HFFc6 (cell line): ENCODE data around the gene GNB1L. TPM values are rescaled to one million over a fixed set of nuclear protein-coding genes. Genes with fewer than 3 reads are reported as not detected.

ENCODE experiments used
- DNase-seq: peaks from one replicate; pipeline ENCODE4 v3.0.0-alpha.2; 2018
- H3K27ac Mint-ChIP-seq: 2 replicates; pipeline ENCODE4 v1.8.0; 2020; ENCODE audit warnings: mild to moderate bottlenecking, mixed read lengths
- H3K27me3 Mint-ChIP-seq: 2 replicates; pipeline ENCODE4 v1.8.0; 2021; ENCODE audit warnings: mild to moderate bottlenecking, moderate library complexity, mixed read lengths; ENCODE audit not compliant: insufficient read depth
- H3K36me3 Mint-ChIP-seq: 2 replicates; pipeline ENCODE4 v1.8.0; 2021; ENCODE audit warnings: low read depth, mixed read lengths
- H3K4me1 Mint-ChIP-seq: 2 replicates; pipeline ENCODE4 v1.8.0; 2020; ENCODE audit warnings: low read depth, mixed read lengths
- H3K4me3 Mint-ChIP-seq: 2 replicates; pipeline ENCODE4 v1.8.0; 2020; ENCODE audit warnings: mild to moderate bottlenecking, moderate library complexity, mixed read lengths
- H3K9me3 Mint-ChIP-seq: 2 replicates; pipeline ENCODE4 v1.8.0; 2020; ENCODE audit warnings: mild to moderate bottlenecking, mixed read lengths
- CTCF ChIP-seq: fragments of 200-600 bp; sonication (generic); IDR thresholded peaks from 2 replicates; pipeline ENCODE4 v1.5.0; 2021; ENCODE audit warnings: antibody characterized with exemption, mild to moderate bottlenecking
- total RNA-seq, 6 experiments: library from RNA; stranded (reverse); fragmentation: NEBNext Ultra II Directional; extraction: Animal tissue kit (Norgen Biotek cat#: 25700); gene quantifications; 2 replicates in 1 of 6; 3 replicates in 5 of 6; pipeline ENCODE4 v1.2.3, GENCODE V29; 2021

GNB1L gene
- total RNA-seq, 6 experiments from 2014 or later: 6.6 to 9.6 (median 7.6) TPM

GRCh38 chr22:19873138-19873959 is 18.7 kb upstream of the GNB1L start:
- H3K4me3 Mint-ChIP-seq: no peak overlapping the region
- H3K36me3 Mint-ChIP-seq: no peaks in the 10 kb centered on the region
- no peak for TF ChIP-seq CTCF
- DNase-seq: no peak
- no peaks in the 10 kb centered on the region for H3K9me3 Mint-ChIP-seq
- no peak overlapping the region for H3K27ac Mint-ChIP-seq
- H3K4me1 Mint-ChIP-seq: peaks cover 12% of the 10 kb centered on the region
- H3K27me3 Mint-ChIP-seq: no peaks in the 10 kb centered on the region; the same call in 1 of the 2 replicates

- no peak overlapping the region for H3K27ac Mint-ChIP-seq
- no peaks in the 10 kb centered on the region for H3K9me3 Mint-ChIP-seq
- no peak for DNase-seq
- H3K27me3 Mint-ChIP-seq: no peaks in the 10 kb centered on the region; the same call in 1 of the 2 replicates
- peaks cover 6% of the 10 kb centered on the region for H3K4me1 Mint-ChIP-seq
- H3K4me3 Mint-ChIP-seq: no peak overlapping the region
- no peaks in the 10 kb centered on the region for H3K36me3 Mint-ChIP-seq
- no peak for TF ChIP-seq CTCF
Measured at GRCh38 chr22:19872779-19873137, 18.1 kb upstream of the GNB1L start.

- no peak for DNase-seq
- H3K27ac Mint-ChIP-seq: no peak overlapping the region
- H3K9me3 Mint-ChIP-seq: no peaks in the 10 kb centered on the region
- no peaks in the 10 kb centered on the region for H3K4me1 Mint-ChIP-seq
- no peaks in the 10 kb centered on the region; the same call in 1 of the 2 replicates for H3K27me3 Mint-ChIP-seq
- H3K4me3 Mint-ChIP-seq: no peak overlapping the region
- no peak for TF ChIP-seq CTCF
- no peaks in the 10 kb centered on the region for H3K36me3 Mint-ChIP-seq
Measured at GRCh38 chr22:19871845-19872778, 17.4 kb upstream of the GNB1L start.

- no peaks in the 10 kb centered on the region; the same call in 1 of the 2 replicates for H3K27me3 Mint-ChIP-seq
- no peak overlapping the region for H3K4me3 Mint-ChIP-seq
- TF ChIP-seq CTCF: no peak
- H3K4me1 Mint-ChIP-seq: no peaks in the 10 kb centered on the region
- H3K27ac Mint-ChIP-seq: no peak overlapping the region
- no peak for DNase-seq
- H3K9me3 Mint-ChIP-seq: no peaks in the 10 kb centered on the region
- H3K36me3 Mint-ChIP-seq: no peaks in the 10 kb centered on the region
Measured at GRCh38 chr22:19871023-19871844, 16.6 kb upstream of the GNB1L start.
